SIG-M5 treated with dmso at 0.1 percent for 504 hours (cell line): ENCODE data around the gene ZNF311.
A peak's percentile ranks its signal among the peaks of the same experiment; 100 is the strongest.
"Not testable (repeated sequence)": the region's sequence is repeated elsewhere in the genome, so short reads cannot be mapped to it uniquely, and the experiment has no call there.

Source experiments
- DNase-seq: peaks from one replicate; lab custom pipeline; 2025; ENCODE audit not compliant: unreplicated experiment; lab: John Stamatoyannopoulos, UW

The ZNF311 gene

GRCh38 chr6:28983838-28984237 is 21.3 kb downstream of the ZNF311 start:
- no peak for DNase-seq

- DNase-seq = peak; percentile 71
Observed at GRCh38 chr6:28982476-28983266, 22.4 kb downstream of the ZNF311 start.

DNA sequence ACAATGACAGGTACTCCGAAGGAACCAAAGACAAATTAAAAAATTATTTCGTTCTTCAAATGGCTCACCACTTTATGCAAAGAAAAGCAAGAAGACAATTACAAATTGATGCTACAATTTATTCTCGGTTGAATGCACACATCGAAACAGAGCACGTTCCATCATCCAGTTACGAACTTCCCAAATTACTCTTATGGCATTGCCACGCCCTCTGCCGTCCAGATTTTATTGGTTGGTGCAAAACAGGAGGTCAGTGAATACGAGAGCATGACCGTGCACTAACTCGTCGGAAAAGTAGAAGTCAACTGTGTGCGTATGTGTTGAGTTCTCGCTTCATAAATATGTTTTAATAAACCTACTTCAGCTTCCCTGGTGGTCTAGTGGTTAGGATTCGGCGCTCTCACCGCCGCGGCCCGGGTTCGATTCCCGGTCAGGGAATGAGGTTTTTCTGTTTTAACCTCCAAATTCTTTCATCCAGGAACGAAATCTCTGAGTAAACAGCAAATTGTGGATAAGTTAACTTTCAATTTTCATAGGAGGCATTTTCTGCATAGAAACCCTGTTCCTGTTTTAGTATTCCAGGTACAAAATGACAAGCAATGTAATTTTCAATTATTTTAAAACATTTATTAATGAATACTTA is 23.2 kb downstream of the ZNF311 start:
- peak; percentile 91 for DNase-seq

DNA sequence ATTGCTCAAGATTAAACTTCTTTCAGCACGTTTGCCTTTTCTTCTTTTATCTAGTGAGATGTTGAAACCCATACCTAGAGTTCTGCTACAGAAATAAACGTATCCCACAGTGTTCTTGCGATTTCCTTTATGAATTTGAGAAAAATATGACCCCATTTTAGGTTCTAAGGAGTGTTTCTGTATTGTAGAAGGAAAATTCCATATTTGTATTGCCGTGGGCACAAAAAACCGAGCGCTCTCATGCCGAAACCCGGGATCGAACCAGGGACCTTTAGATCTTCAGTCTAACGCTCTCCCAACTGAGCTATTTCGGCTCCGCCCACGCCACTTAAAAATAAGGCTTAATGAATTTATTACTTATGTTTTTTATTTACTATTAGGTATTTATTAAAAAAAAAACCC is 23.7 kb downstream of the ZNF311 start:
- DNase-seq = peak; percentile 56

DNA sequence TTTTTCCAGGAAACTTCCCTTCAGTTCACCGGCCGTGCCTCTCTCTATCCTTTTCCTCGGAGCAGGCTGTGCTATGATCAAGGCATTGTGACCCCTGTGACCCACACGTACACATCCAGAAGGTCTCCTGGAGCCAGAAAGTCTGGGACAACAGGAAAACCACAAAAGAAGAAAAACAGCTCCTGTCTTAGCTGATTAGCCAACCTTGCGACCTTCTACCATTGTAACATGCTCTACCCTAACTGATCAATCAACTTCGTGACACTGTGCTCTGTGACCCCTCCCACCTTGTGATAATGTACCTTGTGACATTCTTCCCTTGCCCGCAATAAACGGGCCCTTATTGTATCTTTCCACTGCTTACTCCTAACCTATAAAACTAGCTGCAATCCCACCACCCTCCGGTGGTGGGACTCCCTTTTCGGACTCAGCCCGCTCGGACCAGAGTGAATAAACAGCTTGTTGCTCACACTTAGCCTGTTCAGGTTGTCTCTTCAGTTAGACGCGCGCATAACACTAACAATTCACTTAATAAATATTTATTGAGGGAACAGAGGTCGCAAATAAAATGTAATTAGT is 24.2 kb downstream of the ZNF311 start:
- DNase-seq = peak; percentile 81

GRCh38 chr6:28980137-28980851 is 24.8 kb downstream of the ZNF311 start:
- DNase-seq = no peak

DNA sequence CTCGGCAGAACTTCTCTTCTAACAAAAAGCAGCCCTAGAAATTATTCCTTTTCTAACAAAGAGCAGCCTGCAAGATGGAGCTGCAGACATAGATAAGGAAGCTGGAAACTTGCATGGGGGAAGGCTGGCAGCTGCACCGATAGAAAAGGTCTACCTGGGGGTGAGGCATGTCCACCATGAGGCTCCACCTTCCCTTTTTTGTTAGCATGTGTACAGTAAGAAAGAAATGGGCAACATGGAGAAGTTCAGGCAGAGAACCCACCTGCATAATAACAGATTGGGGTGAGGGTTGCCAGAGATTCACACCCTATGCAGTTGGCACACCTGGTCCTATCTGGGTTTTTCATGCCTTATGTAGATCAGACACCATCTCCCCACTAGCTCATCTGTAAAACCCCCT is 25.4 kb downstream of the ZNF311 start:
- DNase-seq = no peak

DNA sequence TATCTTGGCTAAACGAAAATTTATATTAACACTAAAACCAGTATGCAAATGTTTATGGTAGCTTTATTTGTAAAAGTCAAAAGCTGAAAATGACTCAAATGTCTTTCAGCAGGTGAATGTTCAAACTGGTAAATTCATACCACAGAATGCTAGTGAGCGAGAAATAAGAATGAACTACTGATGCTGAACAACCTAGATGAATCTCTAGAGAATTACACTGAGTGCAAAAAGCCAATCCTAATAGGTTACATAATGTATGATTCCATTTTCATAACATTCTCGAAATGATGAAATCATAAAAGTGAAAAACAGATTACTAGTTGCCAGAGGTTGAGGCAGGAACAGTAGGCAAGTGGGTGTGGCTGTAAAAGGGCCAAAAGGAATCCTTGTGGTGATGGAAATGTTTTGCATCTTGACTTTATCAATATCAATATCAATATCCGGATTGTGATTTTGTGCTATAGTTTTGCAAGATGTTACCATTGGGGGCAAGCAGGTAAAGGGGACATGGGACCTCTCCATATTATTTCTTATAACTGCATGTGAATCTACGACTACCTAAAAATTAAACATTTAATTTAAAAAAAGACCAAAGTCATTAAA is 26.1 kb downstream of the ZNF311 start:
- DNase-seq = no peak

GRCh38 chr6:28978133-28978491 is 27.0 kb downstream of the ZNF311 start:
- no peak for DNase-seq

GRCh38 chr6:28977341-28978132 is 27.6 kb downstream of the ZNF311 start:
- DNase-seq = peak; percentile 84

DNA sequence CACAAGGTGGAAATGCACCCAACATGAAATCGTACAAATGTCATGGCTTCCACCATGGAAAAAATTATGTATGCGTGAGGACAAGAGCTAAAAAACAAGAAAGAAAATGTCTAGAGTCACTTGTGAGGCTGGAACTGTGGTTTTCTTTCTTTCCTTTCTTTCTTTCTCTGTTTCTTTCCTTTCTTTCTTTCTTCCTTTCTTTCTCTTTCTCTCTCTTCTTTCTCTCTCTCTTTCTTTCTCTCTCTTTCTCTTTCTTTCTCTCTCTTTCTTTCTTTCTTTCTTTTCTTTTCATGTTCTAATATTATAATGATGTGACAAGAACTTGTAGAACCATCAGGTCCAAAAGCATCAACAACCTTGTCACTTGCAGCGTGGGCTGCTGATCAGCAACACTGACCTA is 28.4 kb downstream of the ZNF311 start:
- DNase-seq = no peak

DNA sequence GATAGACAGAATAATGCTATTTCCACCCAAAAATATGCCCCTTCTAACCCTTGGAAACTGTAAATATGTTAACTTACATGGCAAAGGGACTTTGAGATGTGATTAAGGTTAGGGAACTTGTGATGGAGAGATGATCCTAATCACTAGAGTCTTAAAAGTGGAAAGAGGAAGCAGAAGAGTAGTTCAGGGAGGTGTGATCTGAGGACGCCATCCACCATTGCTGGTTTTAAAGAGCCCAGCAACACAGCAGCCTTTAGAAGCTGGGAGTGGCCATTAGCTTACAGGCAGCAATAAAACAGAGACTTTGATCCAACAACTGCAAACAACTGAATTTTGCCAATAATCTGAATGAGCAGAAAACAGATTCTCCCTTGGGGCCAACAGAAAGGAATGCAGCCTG is 30.6 kb downstream of the ZNF311 start:
- peak; percentile 48 for DNase-seq

DNA sequence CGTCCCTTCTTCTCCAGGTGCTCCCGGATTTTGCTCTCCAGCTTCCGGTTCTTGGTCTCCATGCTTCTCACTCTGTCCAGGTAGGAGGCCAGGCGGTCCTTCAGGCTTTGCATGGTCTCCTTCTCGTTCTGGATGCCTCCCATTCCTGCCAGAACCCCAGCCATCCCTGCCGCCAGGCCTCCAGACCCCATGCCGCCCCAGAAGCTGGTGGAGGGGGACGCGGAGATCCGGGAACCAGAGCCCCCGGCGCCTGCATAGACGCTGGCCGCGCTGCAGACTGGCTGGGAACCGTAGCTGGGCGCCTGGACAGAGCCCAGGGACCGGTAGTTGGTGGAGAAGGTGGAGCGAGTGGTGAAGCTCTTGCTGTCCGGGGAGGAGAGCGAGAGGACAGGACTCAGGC is 35.1 kb downstream of the ZNF311 start:
- DNase-seq = not testable (repeated sequence)

GRCh38 chr6:28969129-28969528 is 36.0 kb downstream of the ZNF311 start:
- DNase-seq = no peak

DNA sequence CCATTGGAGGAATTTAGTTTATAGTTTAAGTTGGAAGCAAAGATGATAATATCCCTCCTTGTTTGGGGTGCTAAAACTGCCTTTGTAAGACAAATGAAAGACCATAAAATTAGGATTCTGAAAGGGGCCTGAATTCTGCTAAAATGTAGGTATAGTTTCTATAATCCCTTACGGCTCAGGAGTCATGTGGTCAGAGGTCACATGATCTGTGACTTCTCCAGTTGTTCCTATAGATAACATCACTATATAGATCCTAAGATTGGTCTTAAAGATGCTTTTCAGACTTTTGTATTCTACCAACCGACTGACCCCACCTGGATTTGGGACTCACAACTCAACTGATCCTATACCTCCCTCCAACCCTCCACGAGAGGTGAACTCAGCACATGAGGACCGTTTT is 36.6 kb downstream of the ZNF311 start:
- DNase-seq = no peak

GRCh38 chr6:28965706-28966105 is 39.4 kb downstream of the ZNF311 start:
- no peak for DNase-seq

- DNase-seq = no peak
Observed at GRCh38 chr6:28960846-28961500, 44.1 kb downstream of the ZNF311 start.

DNA sequence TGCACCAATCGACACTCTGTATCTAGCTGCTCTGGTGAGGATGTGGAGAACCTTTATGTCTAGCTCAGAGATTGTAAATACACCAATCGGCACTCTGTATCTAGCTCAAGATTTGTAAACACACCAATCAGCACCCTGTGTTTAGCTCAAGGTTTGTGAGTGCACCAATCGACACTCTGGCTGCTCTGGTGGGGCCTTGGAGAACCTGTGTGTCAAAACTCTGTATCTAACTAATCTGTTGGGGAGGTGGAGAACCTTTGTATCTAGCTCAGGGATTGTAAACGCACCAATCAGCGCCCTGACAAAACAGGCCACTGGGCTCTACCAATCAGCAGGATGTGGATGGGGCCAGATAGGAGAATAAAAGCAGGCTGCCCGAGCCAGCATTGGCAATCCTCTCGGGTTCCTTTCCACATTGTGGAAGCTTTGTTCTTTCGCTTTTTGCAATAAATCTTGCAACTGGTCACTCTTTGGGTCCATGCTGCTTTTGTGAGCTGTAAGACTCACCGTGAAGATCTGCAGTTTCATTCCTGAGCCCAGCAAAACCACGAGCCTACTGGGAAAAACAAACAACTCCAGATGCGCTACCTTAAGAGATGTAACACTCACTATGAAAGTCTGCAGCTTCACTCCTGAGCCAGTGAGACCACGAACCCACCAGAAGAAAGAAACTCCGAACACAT is 46.4 kb downstream of the ZNF311 start:
- DNase-seq = not testable (repeated sequence)

DNA sequence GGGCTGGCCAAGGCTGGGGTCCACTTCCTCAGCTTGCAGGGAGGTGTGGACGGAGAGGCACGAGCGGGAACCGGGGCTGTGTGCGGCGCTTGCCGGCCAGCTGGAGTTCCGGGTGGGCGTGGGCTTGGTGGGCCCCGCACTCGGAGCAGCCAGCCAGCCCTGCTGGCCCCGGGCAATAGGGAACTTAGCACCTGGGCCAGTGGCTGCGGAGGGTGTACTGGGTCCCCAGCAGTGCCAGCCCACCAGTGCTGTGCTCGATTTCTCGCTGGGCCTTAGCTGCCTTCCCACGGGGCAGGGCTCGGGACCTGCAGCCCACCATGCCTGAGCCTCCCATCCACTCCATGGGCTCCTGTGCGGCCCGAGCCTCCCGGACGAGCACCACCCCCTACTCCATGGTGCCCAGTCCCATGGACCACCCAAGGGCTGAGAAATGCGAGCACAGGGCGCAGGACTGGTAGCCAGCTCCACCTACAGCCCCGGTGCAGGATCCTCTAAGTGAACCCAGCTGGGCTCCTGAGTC is 47.3 kb downstream of the ZNF311 start:
- not testable (repeated sequence) for DNase-seq
